Measurements from ENCODE around the gene CDC42BPB.

The CDC42BPB gene

DNA sequence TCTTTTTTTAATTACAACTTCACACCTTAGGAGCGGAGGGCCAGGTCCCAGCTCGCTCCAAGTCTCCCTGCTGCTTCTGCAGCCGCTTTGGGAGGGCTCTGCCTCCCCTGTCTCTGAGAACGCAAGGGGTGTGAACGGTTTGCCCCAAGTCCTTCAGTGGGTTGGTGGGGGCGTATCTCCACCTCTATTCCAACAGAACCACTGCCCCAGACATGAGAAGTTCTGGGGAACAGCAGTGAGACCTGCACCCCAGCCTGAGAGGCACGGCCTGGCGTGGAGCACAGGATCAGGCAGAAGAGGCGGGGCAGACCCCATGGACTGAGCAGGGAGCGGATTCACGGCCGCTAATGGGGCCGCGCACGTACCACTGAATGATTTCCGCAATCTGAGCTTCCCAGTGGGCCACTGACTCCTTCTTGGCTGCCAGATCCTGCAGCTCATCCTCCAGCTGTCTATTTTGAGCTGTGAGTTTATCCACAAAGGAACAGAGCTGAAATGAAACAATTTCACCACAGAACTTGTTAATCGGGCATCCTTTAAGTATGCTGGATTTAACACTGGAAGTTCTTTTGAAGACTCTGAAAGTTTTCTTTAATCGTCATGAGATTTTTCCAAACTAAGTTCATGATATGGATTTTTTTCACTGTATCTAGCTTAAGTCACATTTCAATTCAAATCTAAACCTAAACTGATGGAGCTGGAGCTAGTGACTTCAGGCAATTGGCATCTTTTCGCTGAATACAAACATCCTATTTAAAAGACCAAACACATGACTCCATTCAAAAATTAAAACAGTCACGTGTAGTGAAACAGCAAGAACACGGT lies 90.5 kb downstream of the CDC42BPB start:
- no peak for DNase-seq (ENCODE audit: low read depth)

DNA sequence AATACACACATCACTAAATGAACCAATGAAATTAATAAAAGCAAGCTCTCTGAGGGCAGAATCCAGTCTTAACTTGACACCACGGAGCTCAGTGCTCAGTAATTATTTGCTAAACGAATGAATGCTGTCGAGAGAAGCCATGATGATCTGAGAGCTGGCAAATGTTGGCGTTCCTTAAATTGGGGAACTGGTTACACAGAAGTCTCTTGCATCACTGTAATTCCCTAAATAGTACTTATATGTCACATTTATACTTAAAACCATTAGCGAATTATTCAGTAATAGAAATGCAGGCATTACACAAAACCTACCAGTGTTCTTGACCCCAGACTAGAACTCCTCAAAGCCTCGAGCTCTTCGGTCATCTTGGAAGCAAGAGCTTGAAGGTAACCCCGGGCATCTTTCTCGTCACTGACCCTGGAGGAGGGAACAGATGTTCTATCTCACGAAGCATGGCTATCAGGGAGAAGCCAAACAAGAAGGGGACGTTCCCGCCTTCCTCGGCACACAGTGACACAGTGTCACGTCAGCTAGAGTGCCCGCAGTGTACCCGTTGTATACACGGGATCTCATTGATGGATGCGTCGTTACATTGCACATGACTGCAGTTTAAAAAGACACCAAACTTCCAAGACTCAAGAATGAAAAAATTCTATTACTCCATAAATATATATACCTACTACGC lies 91.2 kb downstream of the CDC42BPB start:
- no peak for DNase-seq (ENCODE audit: low read depth)

DNA sequence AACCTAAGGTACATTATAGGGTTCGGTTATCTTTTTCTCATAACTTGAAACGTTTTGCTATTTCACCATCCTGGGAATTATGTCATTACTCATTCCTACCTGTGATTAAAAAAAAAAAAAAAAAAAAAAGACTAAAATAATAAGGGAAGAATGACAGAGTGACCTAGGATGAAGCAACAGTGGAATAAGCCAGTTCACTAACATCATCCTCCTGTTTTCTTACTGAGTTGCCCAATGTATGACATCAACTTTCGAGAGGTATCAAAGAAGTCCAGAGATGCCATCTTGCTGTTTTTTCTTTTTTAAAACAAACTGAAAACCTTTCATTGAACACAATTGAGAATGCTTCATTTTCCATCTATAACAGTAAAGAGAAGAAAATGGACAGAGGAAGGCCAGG lies 92.1 kb downstream of the CDC42BPB start:
- DNase-seq (ENCODE audit: low read depth): no peak

DNA sequence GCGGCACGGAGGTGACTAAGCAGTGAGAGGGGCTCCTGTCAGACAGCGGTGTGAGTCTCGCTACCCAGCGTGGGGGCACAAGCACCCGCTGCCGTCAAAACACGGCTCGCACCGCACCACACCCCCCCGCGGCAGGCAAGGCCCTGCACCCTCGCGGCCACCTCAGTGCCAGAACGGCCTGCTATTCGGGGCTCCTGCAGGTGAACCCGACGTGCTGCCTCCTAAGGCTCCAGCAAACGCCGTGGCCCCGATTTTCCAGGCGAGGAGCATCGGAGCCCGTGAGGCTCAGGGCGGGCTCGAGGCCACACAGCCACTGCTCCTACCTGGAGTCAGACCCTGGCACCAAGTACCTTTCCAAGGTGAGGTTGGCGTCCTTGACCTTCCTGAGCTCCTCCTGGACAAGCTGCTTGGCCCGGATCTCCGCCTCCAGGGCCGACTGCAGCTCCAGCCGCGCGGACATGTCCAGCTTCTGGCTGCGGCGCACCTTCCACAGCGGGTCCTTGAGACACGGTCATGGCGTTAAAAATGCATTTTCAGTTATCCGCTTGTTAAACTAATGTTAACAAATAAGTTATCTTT lies 93.1 kb downstream of the CDC42BPB start:
- DNase-seq (ENCODE audit: low read depth): no peak

DNA sequence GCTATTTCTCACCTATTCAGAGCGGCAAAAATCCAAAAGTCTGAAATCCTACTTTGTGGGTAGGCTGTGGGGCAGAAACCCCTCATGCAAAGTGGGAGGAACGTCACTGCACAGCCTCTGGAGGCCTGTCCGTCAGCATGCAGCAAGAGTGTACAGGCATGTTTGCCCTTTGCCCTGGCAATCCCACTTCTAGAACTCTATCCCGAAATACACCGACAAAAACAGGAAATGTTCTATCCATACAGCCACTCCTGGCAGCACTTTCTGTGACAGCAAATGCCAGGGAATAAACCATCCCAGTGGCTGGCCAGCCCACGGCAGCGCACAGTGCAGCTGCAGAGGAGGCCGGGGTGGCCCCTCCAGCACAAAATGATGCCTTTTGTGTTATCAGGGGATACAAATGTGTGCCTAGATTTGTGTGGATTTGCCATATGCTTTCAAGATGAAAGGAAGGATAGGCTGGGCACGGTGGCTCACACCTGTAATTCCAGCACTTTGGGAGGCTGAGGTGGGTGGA lies 95.2 kb downstream of the CDC42BPB start:
- DNase-seq (ENCODE audit: low read depth): no peak

DNA sequence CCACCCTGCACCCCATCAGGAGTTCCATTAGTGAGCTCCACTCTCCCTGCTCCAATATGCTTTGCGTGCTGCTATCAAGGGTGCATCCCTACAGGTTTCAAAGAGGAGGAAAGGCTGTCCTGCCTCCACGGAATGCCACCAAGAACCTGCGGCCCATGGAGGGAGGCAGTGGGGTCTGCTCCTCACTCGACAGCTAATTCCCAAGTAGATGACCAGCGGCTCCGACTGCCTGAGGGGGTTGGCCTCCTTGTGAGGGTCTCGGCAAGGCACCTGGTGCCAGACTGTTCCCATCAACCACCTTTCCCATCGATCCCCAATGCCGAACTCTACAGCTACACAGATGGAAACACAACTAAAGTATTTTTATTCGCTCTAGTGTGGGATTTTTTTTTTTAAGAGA lies 98.9 kb downstream of the CDC42BPB start:
- DNase-seq (ENCODE audit: low read depth): no peak

DNA sequence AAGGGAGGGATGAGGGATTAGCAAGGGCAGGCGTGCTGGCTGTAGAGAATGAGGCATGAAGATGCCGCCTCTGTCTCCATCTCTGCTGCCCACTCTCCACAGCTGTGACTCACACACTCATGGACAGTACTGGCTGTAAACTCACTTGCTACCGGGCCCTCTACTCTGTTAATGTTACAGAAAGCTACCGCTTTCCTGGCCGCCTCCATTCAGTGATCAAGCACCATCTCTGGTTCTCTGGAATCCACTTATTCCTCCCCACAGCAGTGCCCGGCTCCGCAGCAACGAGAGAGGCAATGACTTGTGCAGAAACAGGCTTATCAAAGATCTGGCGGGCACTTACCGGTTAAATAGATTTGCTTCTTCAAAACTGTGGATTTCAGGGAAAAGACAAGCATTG lies 100.1 kb downstream of the CDC42BPB start:
- no peak for DNase-seq (ENCODE audit: low read depth)

DNA sequence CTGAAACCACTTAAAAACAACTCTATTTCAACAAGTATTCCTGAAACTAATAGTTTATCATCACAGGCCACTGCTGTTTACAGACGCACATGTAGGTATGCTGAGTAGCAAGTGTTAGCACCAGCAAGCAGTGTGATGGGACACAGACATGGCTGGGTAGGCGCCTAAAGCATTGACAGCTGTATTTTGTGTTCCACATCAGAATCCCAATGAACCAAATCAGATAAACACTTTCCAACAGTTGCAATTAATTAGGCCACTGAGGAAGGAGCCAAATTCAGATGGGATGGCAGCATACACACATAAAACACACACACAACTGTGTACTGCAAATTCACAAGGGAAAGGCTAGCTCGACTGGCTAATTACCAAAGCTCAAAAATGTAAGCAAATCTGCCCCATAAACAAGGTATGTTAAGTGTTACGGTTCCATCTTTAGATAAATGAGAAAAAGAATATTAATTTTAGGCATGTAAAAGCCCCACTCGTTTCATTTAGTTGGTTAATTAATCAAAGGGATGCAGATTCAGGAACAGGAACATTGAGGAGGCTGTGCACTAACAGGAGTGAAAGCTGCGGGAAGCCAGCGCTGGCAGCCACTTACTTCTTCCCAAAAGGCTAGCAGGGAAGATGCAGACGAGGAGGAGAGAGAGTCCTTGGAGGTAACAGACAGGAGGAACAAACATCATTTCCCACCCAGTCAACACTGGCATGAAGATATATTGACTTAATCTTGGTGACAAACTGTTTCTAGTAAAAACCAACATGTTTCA lies 101.5 kb downstream of the CDC42BPB start:
- DNase-seq (ENCODE audit: low read depth): no peak

DNA sequence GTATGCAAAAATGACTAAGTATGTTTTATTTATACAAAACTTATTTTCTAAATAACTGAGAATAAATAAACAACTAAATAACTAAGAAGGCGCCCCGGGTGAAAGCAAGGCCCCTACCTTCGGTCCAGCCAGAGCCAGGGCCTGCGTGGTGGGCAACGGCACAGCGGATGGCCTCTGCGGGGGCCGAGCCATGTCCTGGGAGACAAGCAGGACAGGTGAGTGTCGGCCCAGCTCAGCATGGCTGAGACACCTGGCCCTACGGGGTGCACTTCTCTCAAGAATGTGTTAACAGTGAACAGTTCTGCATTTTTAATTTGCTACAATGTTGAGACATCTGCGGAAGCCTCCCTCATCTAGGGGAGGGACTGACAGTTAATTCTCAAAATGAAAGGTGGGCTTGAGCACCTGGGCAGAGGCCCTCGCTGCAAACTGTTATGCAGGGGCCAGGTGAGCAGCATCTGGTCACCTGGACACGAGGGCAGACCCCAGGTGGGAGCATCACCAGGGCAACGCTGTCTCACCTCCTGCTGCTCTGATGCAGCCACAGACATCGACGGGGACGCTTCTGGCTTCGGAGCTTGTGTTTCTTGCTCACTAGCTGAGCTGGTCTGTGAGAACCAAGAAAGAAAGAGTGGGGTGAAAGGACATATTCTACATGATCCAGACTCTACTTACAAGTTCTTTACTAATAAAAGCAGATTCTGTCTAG lies 103.1 kb downstream of the CDC42BPB start:
- DNase-seq (ENCODE audit: low read depth): no peak

DNA sequence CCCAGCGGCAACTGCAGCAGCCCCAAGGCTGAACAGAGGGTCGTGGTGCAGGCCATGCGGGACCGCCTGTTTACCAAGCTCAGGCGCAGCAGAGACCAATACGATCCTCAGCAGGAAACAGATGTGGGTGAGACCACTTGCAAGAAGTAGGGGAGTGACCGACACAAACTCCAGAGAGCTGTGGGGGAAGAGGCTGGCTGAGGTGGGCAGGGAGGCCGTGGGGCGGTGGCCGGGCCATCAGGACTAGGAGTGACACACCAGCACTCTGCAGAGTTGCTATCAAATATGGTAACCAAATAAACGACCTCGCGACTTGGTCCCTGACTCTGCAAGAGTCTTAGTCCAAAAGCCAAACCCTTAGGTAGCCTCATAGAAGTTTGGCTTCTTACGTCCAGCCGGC lies 104.2 kb downstream of the CDC42BPB start:
- DNase-seq (ENCODE audit: low read depth): no peak

DNA sequence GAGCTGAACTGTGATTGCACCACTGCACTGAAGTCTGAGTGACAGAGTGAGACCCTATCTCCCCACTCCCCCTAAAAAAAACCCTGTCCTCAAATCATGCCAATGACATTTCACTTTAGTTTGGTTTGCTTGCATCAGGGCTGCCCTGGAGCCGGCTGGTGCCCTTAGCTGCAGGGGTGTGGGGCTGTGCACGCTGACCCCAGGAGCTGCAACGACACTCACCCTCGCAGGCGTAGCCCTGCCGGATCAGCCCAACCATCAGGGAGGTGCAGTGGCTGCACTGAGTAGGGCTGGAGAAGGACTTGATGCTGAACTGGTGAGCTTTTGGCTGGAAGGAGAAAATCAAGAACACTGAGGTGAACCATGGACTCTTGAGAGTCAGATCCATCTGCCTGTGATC lies 105.1 kb downstream of the CDC42BPB start:
- no peak for DNase-seq (ENCODE audit: low read depth)

DNA sequence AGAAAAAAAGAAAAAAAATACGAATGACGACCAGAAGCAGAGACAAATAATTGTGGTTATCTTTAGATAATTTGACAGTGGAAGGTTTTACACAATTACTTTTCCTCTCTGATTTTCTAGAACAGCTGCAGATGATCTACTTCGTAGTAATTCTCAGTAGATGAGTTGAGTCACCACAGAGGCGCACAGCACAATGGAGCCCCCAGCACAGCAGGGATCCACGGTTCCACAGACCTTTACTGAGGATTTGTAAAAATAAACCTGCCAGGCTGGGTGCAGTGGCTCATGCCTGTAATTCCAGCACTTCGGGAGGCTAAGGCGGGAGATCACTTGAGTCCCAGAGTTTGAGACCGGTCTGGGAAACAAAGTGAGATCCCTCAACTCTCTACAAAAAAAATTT lies 105.5 kb downstream of the CDC42BPB start:
- no peak for DNase-seq (ENCODE audit: low read depth)

DNA sequence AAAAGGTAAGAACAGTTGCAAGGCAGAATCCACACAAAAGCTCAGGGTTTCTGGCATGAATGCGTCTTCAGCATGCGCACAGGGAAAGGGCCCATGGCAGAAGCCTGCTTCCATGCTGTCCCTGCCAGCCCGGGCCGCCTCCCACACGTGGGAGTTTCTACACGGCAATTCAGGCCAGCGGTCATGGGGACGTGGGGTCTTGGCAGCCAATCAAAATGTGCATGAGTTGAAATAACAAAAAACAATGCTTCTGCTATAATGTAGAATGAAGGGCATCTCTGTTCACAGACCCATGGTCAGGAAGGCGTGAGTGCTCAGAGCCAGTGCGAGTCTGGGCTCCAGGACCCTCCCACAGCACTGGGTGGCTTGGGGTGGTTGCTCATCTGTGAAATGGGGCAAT lies 106.3 kb downstream of the CDC42BPB start:
- DNase-seq (ENCODE audit: low read depth): no peak

DNA sequence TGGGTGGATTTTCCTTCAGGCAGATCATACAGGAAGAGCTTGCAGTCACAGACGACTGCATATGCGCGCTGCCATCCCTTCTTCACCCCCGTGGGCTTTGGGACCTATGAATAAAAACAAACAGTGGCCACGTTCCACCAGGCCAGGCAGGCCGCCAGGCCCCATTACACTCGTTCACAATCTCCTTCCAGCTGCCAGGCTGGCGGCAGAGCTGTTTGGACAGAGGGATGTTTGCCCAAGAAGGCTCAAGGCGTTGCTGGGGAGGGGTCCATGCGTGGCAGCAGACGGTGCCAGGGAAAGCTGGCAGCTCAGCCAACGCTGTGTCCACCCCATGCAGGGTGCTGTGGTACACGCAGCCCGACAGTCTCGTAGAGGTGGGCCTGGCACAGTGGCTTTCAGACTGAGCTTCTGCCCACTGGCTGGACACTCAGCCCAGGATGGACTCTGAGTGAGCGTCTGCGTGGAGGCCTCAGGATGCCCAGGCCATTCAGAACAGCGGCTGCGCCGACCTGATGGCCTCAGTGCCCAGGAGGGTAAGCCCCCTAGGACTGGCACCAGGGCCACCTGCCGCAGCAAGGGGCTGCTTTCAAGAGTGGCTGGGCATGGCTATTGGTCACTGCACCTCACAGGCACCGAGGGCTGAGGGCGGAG lies 107.4 kb downstream of the CDC42BPB start:
- DNase-seq (ENCODE audit: low read depth): no peak

DNA sequence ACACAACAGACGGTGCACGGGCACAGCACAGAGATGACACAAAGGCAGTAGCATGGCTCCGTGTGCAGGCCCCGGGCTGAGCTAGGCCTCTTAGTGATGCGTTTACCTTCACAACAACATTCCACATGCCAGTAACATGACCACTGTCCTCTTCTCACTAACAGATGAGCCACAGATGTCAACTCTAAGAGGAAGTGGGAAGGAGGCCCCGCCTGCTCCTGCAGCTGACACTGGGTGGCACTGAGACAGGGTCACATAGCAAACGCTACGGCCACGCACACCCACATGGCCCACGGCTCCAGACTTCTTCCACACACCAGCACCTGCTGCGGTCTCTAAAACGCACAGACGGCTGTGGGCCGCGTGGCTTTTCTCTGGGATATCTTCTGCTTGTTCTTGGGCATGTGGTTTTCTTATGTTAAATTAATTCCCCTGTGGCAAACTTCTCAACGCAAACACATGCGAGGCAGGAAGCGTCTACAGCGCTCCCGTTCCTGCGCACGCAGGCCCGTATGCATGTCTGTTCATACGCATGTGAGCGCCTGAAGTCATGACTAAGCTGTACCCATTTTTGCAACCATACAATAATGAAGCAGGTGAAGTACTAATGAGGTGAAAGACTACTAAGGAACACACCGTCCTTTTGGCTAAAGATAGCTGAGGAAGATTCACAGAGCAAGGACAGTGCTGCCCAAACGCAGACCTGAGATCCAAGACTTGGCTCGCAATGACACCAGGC lies 108.1 kb downstream of the CDC42BPB start:
- no peak for DNase-seq (ENCODE audit: low read depth)

DNA sequence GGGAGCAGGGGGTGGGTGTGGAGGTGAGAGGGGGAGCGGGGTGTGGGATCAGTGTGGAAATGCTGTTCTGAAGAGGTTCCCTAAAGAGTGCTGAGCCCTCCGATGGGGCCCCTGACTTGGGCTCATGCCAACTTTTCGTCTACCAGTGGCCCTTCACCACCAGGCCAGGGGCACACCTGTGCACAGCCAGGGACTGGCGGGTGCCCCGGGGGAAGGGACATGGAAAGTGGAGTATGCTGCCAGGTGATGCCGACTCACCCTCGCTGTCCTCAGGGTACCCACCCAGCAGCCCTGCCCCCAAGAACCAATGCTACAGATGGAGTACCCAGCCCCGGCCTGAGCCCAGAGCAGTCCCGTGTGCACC lies 108.7 kb downstream of the CDC42BPB start:
- DNase-seq (ENCODE audit: low read depth): no peak

DNA sequence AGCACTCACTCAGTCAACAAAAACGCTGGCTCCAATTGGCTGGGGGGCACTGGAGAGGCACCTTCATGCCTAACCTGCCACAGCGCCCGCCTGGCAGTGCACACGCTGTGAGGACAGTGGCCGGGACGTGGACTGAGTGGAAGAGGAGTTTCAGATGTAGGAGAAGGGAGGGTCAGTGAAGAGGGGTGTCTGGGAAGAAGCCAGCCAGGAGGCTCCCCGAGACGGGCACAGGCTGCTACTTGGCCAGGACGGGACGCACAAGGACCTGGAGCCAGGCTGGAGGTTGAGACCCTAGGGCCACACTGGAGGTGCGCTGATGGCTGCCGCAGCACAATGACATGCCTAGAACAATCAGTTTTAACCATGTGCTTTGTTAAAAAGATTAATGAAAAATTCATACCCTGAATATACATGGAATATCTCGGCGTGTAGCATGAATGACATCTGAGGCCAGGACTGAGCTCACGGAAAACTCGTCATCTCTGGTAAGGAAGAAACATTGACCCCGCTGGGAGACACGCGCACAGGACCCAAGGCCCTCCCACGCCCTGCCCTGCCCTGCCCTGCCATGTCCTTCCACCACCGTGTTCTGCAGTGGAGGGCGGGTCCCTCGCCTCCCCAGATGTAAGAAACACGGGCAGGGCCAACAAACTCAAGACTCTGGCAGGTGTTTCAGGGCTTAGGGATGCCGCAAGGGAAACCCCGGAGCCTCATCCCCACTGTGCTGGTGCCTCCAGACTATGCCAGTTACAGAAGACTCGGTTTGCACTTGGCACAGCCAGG lies 109.8 kb downstream of the CDC42BPB start:
- DNase-seq (ENCODE audit: low read depth): no peak

DNA sequence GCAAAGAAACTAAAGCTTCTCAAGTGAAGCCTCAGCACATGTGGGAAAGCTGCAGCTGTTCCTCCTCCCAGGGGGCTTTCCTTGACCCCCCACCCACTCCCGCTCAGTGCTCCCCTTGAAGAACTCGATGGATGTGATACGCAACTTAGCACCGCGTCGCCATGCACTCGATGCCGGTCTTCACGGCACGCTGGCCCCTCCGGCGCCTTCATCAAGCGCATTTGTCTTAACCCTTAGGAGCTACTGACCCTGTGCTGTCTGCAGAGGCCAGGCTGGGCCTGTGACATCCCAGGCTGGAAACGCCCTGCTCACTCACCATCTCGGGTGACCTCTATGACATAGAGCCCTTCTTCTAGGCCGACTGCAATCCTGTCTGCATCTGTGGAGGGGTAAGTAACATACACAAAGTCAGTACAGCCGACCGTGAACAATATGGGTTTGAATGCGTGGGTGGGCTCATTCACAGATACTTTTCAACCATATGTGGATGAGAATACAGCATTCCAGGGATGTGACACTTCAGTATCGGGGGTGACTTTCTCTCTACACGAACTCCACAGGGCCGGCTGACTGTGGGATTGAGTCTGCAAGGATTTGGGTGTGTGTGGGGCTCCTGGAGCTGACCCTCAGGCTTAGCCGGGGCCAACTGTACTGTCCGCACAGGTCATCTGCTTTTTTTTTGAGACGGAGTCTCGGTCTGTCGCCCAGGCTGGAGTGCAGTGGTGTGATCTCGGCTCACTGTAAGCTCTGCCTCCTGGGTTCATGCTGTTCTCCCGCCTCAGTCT lies 111.8 kb downstream of the CDC42BPB start:
- no peak for DNase-seq (ENCODE audit: low read depth)

Measured in T-helper 22 cell (primary cell).